Keratinocyte (primary cell): ENCODE measurements around the gene KRTAP12-4. TPM values are rescaled to one million over a fixed set of nuclear protein-coding genes. Genes with fewer than 3 reads are reported as not detected.

Experiments used
- DNase-seq: peaks from one replicate; pipeline ENCODE4 v3.0.0-alpha.2; 2011; ENCODE audit warnings: low read depth, missing footprints, low spot score
- FAIRE-seq: peaks from 2 replicates; lab custom pipeline; 2011; peaks lifted over from hg19 to GRCh38; lab: Jason Lieb, UNC
- H2AFZ ChIP-seq: 2 replicates; pipeline ENCODE4 v1.6.0; 2012; ENCODE audit warnings: low read length, control low read depth, inconsistent platforms; ENCODE audit not compliant: control insufficient read depth
- H3K27ac ChIP-seq: 2 replicates; pipeline ENCODE4 v1.5.1; 2011; ENCODE audit warnings: low read length; ENCODE audit not compliant: control insufficient read depth, insufficient read depth
- H3K27me3 ChIP-seq: 3 replicates; pipeline ENCODE4 v1.6.0; 2011; ENCODE audit warnings: low read length; ENCODE audit not compliant: control insufficient read depth, insufficient read depth; ENCODE audit errors: extremely low read depth
- H3K36me3 ChIP-seq, 2 experiments: 2 replicates in 1 of 2; 3 replicates in 1 of 2; pipeline ENCODE4 v1.5.1; 2011; ENCODE audit warnings: low read length in 2 of 2, mild to moderate bottlenecking in 1 of 2; ENCODE audit not compliant: control insufficient read depth in 2 of 2, insufficient read depth in 2 of 2; ENCODE audit errors: extremely low read depth in 1 of 2
- H3K4me1 ChIP-seq: 3 replicates; pipeline ENCODE4 v1.5.1; 2011; ENCODE audit warnings: low read length; ENCODE audit not compliant: control insufficient read depth, insufficient read depth; ENCODE audit errors: extremely low read depth
- H3K4me2 ChIP-seq: 3 replicates; pipeline ENCODE4 v1.6.0; 2011; ENCODE audit warnings: low read depth, low read length; ENCODE audit not compliant: control insufficient read depth, insufficient read depth; ENCODE audit errors: extremely low read depth
- H3K4me3 ChIP-seq, 3 experiments: fragments of 200-600 bp in 1 of 3; sonication (generic) in 1 of 3; 2 replicates in 2 of 3; 3 replicates in 1 of 3; pipeline ENCODE4 v1.5.1; 2011 to 2016; ENCODE audit warnings: low read length in 3 of 3, mild to moderate bottlenecking in 3 of 3, control low read depth in 2 of 3, inconsistent platforms in 1 of 3, low read depth in 1 of 3, mixed read lengths in 1 of 3, mixed run types in 1 of 3, moderate library complexity in 1 of 3; ENCODE audit not compliant: control insufficient read depth in 2 of 3, insufficient read depth in 2 of 3; ENCODE audit errors: extremely low read depth in 1 of 3
- H3K79me2 ChIP-seq: 2 replicates; pipeline ENCODE4 v1.6.0; 2012; ENCODE audit warnings: low read length; ENCODE audit not compliant: control insufficient read depth, insufficient read depth
- H3K9ac ChIP-seq: 3 replicates; pipeline ENCODE4 v1.6.0; 2011; ENCODE audit warnings: low read length; ENCODE audit not compliant: control insufficient read depth, insufficient read depth; ENCODE audit errors: extremely low read depth
- H3K9me1 ChIP-seq: 3 replicates; pipeline ENCODE4 v1.6.0; 2011; ENCODE audit warnings: low read length; ENCODE audit not compliant: control insufficient read depth, insufficient read depth; ENCODE audit errors: extremely low read depth
- H3K9me3 ChIP-seq: 2 replicates; pipeline ENCODE4 v1.5.1; 2012; ENCODE audit warnings: low read depth, low read length; ENCODE audit not compliant: control insufficient read depth
- H4K20me1 ChIP-seq: 3 replicates; pipeline ENCODE4 v1.6.0; 2011; ENCODE audit warnings: low read length; ENCODE audit not compliant: control insufficient read depth, insufficient read depth; ENCODE audit errors: extremely low read depth
- EZH2 ChIP-seq: IDR thresholded peaks from one replicate; pipeline ENCODE4 v1.6.1; 2012; ENCODE audit warnings: inconsistent platforms, mild to moderate bottlenecking, low read length, moderate library complexity
- dilution Hi-C: fragments of 300-500 bp; cut with MboI; formaldehyde crosslinking; loops from one replicate; pipeline ENCODE4 v1.7.0; 2020; ENCODE audit warnings: low sequenced_read_pairs; ENCODE audit not compliant: extremely low pct_ligation_motif_present
- polyA plus RNA-seq, 5 experiments: library from polyadenylated mRNA; depleted of rRNA in 3 of 5; stranded (reverse) in 3 of 5; stranded (forward) in 1 of 5; unstranded in 1 of 5; fragments of >200 nt; gene quantifications; 1 replicate in 1 of 5; 2 replicates in 3 of 5; 3 replicates in 1 of 5; pipeline versions ENCODE4 v1.2.1 to v1.2.3, GENCODE V29; 2011 to 2012; ENCODE audit warnings: missing spikeins in 2 of 5, low read depth in 1 of 5, low replicate concordance in 1 of 5
- TF ChIP-seq, protein P1 (sequence below), 3 experiments: IDR thresholded peaks in 1 of 3; conservative IDR thresholded peaks in 1 of 3; optimal IDR thresholded peaks in 1 of 3; 2 replicates in 2 of 3; 3 replicates in 1 of 3; pipeline versions ENCODE3 to v1.5.1; 2011; ENCODE audit warnings: low read length in 3 of 3, mild to moderate bottlenecking in 3 of 3, moderate library complexity in 2 of 3, control low read depth in 1 of 3, inconsistent platforms in 1 of 3; ENCODE audit not compliant: insufficient read depth in 2 of 3; ENCODE audit errors: extremely low read depth in 1 of 3

Gene KRTAP12-4
- polyA plus RNA-seq, 1 donor (not counting 4 experiments of a cell fraction or from before 2014, with no cell fraction given): not detected

DNA sequence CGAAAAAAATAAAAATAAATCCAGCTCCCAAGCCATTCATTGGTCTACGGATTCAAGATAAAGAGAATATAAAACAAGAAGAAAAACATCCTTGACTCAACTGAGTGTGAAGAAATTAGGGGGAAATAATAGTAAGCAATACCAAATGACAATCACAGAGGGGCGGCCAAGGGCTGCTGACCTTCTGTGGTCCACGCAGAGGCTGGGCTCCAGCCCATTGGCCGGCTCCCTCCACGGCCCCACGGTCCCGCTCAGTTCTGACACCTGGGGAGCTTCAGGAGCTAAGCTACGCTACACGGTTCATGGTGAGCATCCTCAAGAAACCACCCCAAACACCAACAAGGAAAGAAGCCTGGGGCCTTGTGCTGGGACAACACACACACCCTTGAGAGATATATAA lies 42.1 kb upstream of the KRTAP12-4 start:
- Histone ChIP-seq H3K9me3 (no peaks in the 10 kb centered on the region), H3K79me2 (no peaks in the 10 kb centered on the region), H3K27ac (no peak overlapping the region), H3K4me3 (no peak overlapping the region), H2AFZ (no peak overlapping the region), H3K4me2 (no peak overlapping the region), H3K4me1 (no peaks in the 10 kb centered on the region), H3K27me3 (peaks cover 14% of the 10 kb centered on the region), H4K20me1 (no peaks in the 10 kb centered on the region), H3K9me1 (no peaks in the 10 kb centered on the region), H3K9ac (no peak overlapping the region), H3K36me3 (no peaks in the 10 kb centered on the region)
- FAIRE-seq (no peak), DNase-seq (no peak)
- TF ChIP-seq EZH2: no peak
- TF ChIP-seq, protein P1, sequence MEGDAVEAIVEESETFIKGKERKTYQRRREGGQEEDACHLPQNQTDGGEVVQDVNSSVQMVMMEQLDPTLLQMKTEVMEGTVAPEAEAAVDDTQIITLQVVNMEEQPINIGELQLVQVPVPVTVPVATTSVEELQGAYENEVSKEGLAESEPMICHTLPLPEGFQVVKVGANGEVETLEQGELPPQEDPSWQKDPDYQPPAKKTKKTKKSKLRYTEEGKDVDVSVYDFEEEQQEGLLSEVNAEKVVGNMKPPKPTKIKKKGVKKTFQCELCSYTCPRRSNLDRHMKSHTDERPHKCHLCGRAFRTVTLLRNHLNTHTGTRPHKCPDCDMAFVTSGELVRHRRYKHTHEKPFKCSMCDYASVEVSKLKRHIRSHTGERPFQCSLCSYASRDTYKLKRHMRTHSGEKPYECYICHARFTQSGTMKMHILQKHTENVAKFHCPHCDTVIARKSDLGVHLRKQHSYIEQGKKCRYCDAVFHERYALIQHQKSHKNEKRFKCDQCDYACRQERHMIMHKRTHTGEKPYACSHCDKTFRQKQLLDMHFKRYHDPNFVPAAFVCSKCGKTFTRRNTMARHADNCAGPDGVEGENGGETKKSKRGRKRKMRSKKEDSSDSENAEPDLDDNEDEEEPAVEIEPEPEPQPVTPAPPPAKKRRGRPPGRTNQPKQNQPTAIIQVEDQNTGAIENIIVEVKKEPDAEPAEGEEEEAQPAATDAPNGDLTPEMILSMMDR (optimal IDR thresholded peaks at IDR 0.05 in 1 of 3, IDR thresholded peaks at IDR 0.05 in 1 of 3, conservative IDR thresholded peaks at IDR 0.05 in 1 of 3; ENCODE audit: extremely low read depth in 1 of 3, insufficient read depth in 2 of 3, low read length in 3 of 3): no peak
- dilution Hi-C loops: no loop called here

GRCh38 chr21:44695641-44696040 lies 41.2 kb upstream of the KRTAP12-4 start:
- Histone ChIP-seq H3K4me2 (no peak overlapping the region), H3K36me3 (no peaks in the 10 kb centered on the region), H3K4me1 (no peaks in the 10 kb centered on the region), H3K9me3 (no peaks in the 10 kb centered on the region), H3K79me2 (no peaks in the 10 kb centered on the region), H2AFZ (no peak overlapping the region), H3K9me1 (no peaks in the 10 kb centered on the region), H3K9ac (no peak overlapping the region), H3K4me3 (no peak overlapping the region), H4K20me1 (no peaks in the 10 kb centered on the region), H3K27ac (no peak overlapping the region), H3K27me3 (peaks cover 10% of the 10 kb centered on the region)
- dilution Hi-C loops: no loop called here
- TF ChIP-seq, protein P1 (optimal IDR thresholded peaks at IDR 0.05 in 1 of 3, IDR thresholded peaks at IDR 0.05 in 1 of 3, conservative IDR thresholded peaks at IDR 0.05 in 1 of 3; ENCODE audit: extremely low read depth in 1 of 3, insufficient read depth in 2 of 3, low read length in 3 of 3): no peak
- TF ChIP-seq EZH2: no peak
- DNase-seq (no peak), FAIRE-seq (no peak)
